Endothelial cell of umbilical vein (primary cell): Measurements from ENCODE around the gene LILRB5. TPM values are rescaled to one million over a fixed set of nuclear protein-coding genes. Genes with fewer than 3 reads are reported as not detected.
"Not testable (repeated sequence)": the region's sequence is repeated elsewhere in the genome, so short reads cannot be mapped to it uniquely, and the experiment has no call there.

Experiments
- BruUV-seq: library from RNA; stranded (reverse); fragments of 400-500 nt; replicated peaks from 2 replicates; lab custom pipeline; 2021; lab: Mats Ljungman, UMichigan
- CTCF ChIA-PET: fragments of 300-600, 350-600 bp; sonication (Branson Sonifier 250); formaldehyde crosslinking; loops from one replicate; lab custom pipeline; 2021; ENCODE audit warnings: antibody characterized with exemption, inconsistent platforms; lab: Charles Lee
- POLR2A ChIA-PET: fragments of 300-600, 350-600 bp; sonication (Branson Sonifier 250); formaldehyde crosslinking; loops from one replicate; lab custom pipeline; 2021; ENCODE audit warnings: antibody characterized with exemption, inconsistent platforms; lab: Charles Lee
- DNase-seq: peaks from one replicate; pipeline ENCODE4 v3.0.0-alpha.2; 2011; ENCODE audit warnings: low read depth, low spot score
- FAIRE-seq: peaks from 2 replicates; lab custom pipeline; 2011; peaks lifted over from hg19 to GRCh38; lab: Jason Lieb, UNC
- H2AFZ ChIP-seq: 2 replicates; pipeline ENCODE4 v1.6.0; 2012; ENCODE audit warnings: low read depth, low read length, control low read depth, inconsistent platforms
- H3K27ac ChIP-seq: 2 replicates; pipeline ENCODE4 v1.5.1; 2011; ENCODE audit warnings: low read depth, mild to moderate bottlenecking, control low read depth, low read length, moderate library complexity; ENCODE audit not compliant: insufficient read depth
- H3K27me3 ChIP-seq, 2 experiments: 2 replicates each; pipeline versions ENCODE4 v1.6.0 to v1.6.1; 2011; ENCODE audit warnings: low read length in 2 of 2, mixed read lengths in 1 of 2; ENCODE audit not compliant: control insufficient read depth in 2 of 2, insufficient read depth in 2 of 2
- H3K36me3 ChIP-seq, 2 experiments: 2 replicates in 1 of 2; 3 replicates in 1 of 2; pipeline ENCODE4 v1.5.1; 2011; ENCODE audit warnings: low read length in 2 of 2, mild to moderate bottlenecking in 1 of 2, moderate library complexity in 1 of 2; ENCODE audit not compliant: control insufficient read depth in 2 of 2, insufficient read depth in 2 of 2; ENCODE audit errors: extremely low read depth in 1 of 2
- H3K4me1 ChIP-seq: 3 replicates; pipeline ENCODE4 v1.5.1; 2011; ENCODE audit warnings: mild to moderate bottlenecking, low read length; ENCODE audit not compliant: control insufficient read depth, insufficient read depth; ENCODE audit errors: extremely low read depth
- H3K4me2 ChIP-seq: 2 replicates; pipeline ENCODE4 v1.6.1; 2011; ENCODE audit warnings: low read length, control low read depth, mixed read lengths; ENCODE audit not compliant: insufficient read depth
- H3K4me3 ChIP-seq, 3 experiments: fragments of 200-600 bp in 1 of 3; sonication (generic), shearing (Covaris generic) in 1 of 3; replicated peaks in 1 of 3; 2 replicates each; pipeline ENCODE4 v1.5.1; 2011 to 2016; ENCODE audit warnings: control low read depth in 3 of 3, low read length in 3 of 3, mild to moderate bottlenecking in 2 of 3, inconsistent platforms in 1 of 3, low read depth in 1 of 3, moderate library complexity in 1 of 3; ENCODE audit not compliant: insufficient read depth in 1 of 3
- H3K79me2 ChIP-seq: 2 replicates; pipeline ENCODE4 v1.6.0; 2012; ENCODE audit warnings: low read length, inconsistent platforms; ENCODE audit not compliant: control insufficient read depth, insufficient read depth
- H3K9ac ChIP-seq: replicated peaks from 2 replicates; pipeline ENCODE3; 2011; ENCODE audit warnings: low read length, control low read depth; ENCODE audit not compliant: insufficient read depth; ENCODE audit errors: extremely low read depth
- H3K9me1 ChIP-seq: replicated peaks from 3 replicates; pipeline ENCODE4 v1.6.0; 2011; ENCODE audit warnings: mild to moderate bottlenecking, low read length; ENCODE audit not compliant: control insufficient read depth, insufficient read depth; ENCODE audit errors: extremely low read depth
- H3K9me3 ChIP-seq: replicated peaks from 2 replicates; pipeline ENCODE4 v1.5.1; 2012; ENCODE audit warnings: low read length, inconsistent platforms; ENCODE audit not compliant: control insufficient read depth, insufficient read depth
- H4K20me1 ChIP-seq: replicated peaks from 2 replicates; pipeline ENCODE3; 2011; ENCODE audit warnings: mild to moderate bottlenecking, low read length; ENCODE audit not compliant: control insufficient read depth, insufficient read depth; ENCODE audit errors: extremely low read depth
- EZH2 ChIP-seq: IDR thresholded peaks from 2 replicates; pipeline ENCODE4 v1.6.1; 2012; ENCODE audit warnings: borderline replicate concordance, low read depth, mild to moderate bottlenecking, moderate library complexity, low read length, inconsistent platforms; ENCODE audit not compliant: severe bottlenecking
- FOS ChIP-seq: IDR thresholded peaks from 2 replicates; pipeline ENCODE4 v1.6.1; 2011; ENCODE audit warnings: mild to moderate bottlenecking, low read length, moderate library complexity, borderline replicate concordance; ENCODE audit not compliant: insufficient read depth
- GATA2 ChIP-seq: IDR thresholded peaks from 2 replicates; pipeline ENCODE4 v1.7.0; 2011; ENCODE audit warnings: low read depth, mild to moderate bottlenecking, moderate library complexity, mixed read lengths, low read length; ENCODE audit not compliant: insufficient read length, insufficient read depth
- JUN ChIP-seq: IDR thresholded peaks from 2 replicates; pipeline ENCODE4 v1.6.1; 2011; ENCODE audit warnings: borderline replicate concordance, low read depth; ENCODE audit not compliant: insufficient read length, insufficient read depth
- MYC ChIP-seq: IDR thresholded peaks from one replicate; pipeline ENCODE4 v1.6.1; 2011; ENCODE audit warnings: mild to moderate bottlenecking, low read depth, low read length
- POLR2A ChIP-seq: IDR thresholded peaks from 2 replicates; pipeline ENCODE4 v1.6.1; 2012; ENCODE audit warnings: low read depth, mild to moderate bottlenecking, control low read depth, low read length
- POLR2AphosphoS5 ChIP-seq: IDR thresholded peaks from 2 replicates; pipeline ENCODE4 v1.6.1; 2012; ENCODE audit warnings: low read depth, mild to moderate bottlenecking, control low read depth, low read length, moderate library complexity; ENCODE audit not compliant: insufficient read depth
- dilution Hi-C: fragments of 300-500 bp; cut with MboI; formaldehyde crosslinking; loops from one replicate; pipeline ENCODE4 v1.15.0; 2019; ENCODE audit warnings: low sequenced_read_pairs; ENCODE audit not compliant: extremely low pct_ligation_motif_present
- intact Hi-C: fragments of 100-400 bp; cut with micrococcal nuclease; formaldehyde crosslinking; loops from one replicate; pipeline ENCODE4 v1.10.0; 2022
- polyA plus RNA-seq, 4 experiments: library from polyadenylated mRNA; depleted of rRNA in 3 of 4; stranded (reverse) in 3 of 4; unstranded in 1 of 4; fragments of >200 nt; gene quantifications; 2 replicates each; pipeline versions ENCODE4 v1.2.1 to v1.2.3, GENCODE V29; 2011 to 2012; ENCODE audit warnings: missing spikeins in 1 of 4
- total RNA-seq: library from RNA; stranded (reverse); gene quantifications from 2 replicates; pipeline ENCODE4 v1.2.3, GENCODE V29; 2021
- TF ChIP-seq, protein P1 (sequence below), 2 donors: IDR thresholded peaks; 1 replicate in 1 of 2; 2 replicates in 1 of 2; pipeline ENCODE4 v1.5.1; 2011; ENCODE audit warnings: low read length in 2 of 2, mild to moderate bottlenecking in 2 of 2, moderate library complexity in 2 of 2, control low read depth in 1 of 2, inconsistent platforms in 1 of 2, low read depth in 1 of 2; ENCODE audit not compliant: insufficient read depth in 1 of 2; ENCODE audit errors: extremely low read depth in 1 of 2

LILRB5 gene
- total and polyA plus RNA-seq, 2 donors (not counting 3 experiments of a cell fraction or from before 2014, with no cell fraction given) = not detected

DNA sequence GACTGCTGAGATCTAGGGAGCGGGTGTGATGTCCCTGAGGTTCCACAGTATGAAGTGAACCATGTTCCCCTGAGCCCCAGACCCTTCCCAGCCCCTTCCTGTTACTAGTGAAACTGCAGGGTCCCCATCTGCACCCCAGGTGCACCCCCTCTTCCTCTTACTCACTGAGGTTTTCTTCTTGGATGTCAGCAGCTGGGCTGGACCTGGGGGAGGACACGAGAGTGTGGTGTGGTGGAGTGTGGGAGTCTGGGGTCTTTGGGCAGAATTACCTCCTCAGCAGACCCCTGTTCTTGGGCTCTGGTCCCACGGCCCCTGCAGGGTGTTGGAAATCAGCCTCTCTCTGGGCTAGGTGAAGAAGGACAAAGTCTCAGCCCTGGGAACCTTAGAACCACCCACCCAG lies 11.1 kb downstream of the LILRB5 start:
- H3K27me3 ChIP-seq = no peaks in the 10 kb centered on the region
- H3K79me2 ChIP-seq = no peaks in the 10 kb centered on the region
- no peak overlapping the region for H3K9ac ChIP-seq
- H3K4me3 ChIP-seq = no peak overlapping the region
- CTCF ChIA-PET = no interaction called here
- FAIRE-seq = no peak
- no peak overlapping the region for H2AFZ ChIP-seq
- no peaks in the 10 kb centered on the region for H3K9me3 ChIP-seq
- dilution Hi-C loops = no loop called here
- H3K4me1 ChIP-seq = peaks cover 19% of the 10 kb centered on the region
- H4K20me1 ChIP-seq = no peaks in the 10 kb centered on the region
- no TSS peak for BruUV-seq
- no peak overlapping the region for H3K4me2 ChIP-seq
- TF ChIP-seq POLR2A (no peak), FOS (no peak), MYC (no peak), GATA2 (no peak), POLR2AphosphoS5 (no peak), JUN (no peak), EZH2 (no peak)
- TF ChIP-seq, protein P1, sequence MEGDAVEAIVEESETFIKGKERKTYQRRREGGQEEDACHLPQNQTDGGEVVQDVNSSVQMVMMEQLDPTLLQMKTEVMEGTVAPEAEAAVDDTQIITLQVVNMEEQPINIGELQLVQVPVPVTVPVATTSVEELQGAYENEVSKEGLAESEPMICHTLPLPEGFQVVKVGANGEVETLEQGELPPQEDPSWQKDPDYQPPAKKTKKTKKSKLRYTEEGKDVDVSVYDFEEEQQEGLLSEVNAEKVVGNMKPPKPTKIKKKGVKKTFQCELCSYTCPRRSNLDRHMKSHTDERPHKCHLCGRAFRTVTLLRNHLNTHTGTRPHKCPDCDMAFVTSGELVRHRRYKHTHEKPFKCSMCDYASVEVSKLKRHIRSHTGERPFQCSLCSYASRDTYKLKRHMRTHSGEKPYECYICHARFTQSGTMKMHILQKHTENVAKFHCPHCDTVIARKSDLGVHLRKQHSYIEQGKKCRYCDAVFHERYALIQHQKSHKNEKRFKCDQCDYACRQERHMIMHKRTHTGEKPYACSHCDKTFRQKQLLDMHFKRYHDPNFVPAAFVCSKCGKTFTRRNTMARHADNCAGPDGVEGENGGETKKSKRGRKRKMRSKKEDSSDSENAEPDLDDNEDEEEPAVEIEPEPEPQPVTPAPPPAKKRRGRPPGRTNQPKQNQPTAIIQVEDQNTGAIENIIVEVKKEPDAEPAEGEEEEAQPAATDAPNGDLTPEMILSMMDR (IDR thresholded peaks at IDR 0.05; ENCODE audit: extremely low read depth in 1 of 2, insufficient read depth in 1 of 2, low read depth in 1 of 2, low read length in 2 of 2) = no peak
- no peaks in the 10 kb centered on the region for H3K36me3 ChIP-seq
- H3K9me1 ChIP-seq = no peaks in the 10 kb centered on the region
- DNase-seq = no peak
- intact Hi-C loops = no loop called here
- no peak overlapping the region for H3K27ac ChIP-seq
- POLR2A ChIA-PET = no interaction called here

DNA sequence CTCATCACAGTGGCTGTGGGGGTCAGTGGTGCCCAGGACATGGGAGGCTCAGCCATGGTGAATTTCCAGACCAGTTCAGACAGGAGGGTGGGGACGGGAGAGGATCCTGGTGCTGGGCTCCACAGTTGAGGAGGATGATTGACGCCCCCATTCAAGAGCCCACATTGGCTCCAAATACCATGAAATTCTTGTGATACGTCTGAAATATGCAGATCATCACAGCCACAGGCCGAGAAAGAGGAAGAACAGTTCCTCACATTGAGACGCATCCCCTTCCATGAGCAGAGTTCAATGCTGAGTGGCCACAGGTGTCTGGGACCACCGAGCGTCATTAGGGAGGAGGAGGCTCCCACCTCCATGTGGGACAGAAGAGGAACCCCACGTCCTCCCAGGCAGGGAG lies 13.3 kb downstream of the LILRB5 start:
- BruUV-seq, dilution Hi-C loops, POLR2A ChIA-PET, H3K36me3 ChIP-seq, FAIRE-seq, H3K9me3 ChIP-seq, H3K79me2 ChIP-seq, H3K4me2 ChIP-seq, H3K9ac ChIP-seq, H2AFZ ChIP-seq, H3K9me1 ChIP-seq, H3K27me3 ChIP-seq, H4K20me1 ChIP-seq, H3K27ac ChIP-seq, H3K4me3 ChIP-seq, intact Hi-C loops, CTCF ChIA-PET, DNase-seq: not testable (repeated sequence)
- peaks cover 15% of the 10 kb centered on the region for H3K4me1 ChIP-seq

DNA sequence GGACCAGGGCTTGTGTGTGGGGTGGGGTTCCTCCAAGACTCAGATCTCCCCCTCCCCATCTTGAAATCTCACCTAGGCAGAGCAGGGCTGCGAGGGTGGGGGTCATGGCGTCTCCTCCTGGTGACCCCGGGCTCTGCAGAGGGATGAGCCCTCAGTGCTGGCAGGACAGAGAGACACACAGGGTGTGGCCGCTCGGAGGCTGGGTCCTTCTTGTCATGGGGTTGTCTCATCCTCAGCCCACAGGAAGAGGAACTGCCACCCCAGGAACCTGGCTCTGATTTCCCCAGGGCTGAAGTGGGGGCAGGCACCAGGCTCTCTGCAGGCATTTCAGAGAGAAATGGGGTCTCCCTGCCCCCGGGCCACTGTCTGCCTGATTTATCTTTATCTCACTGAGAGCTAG lies 14.4 kb downstream of the LILRB5 start, which contains the start of gene LILRA6:
LILRA6 (minus strand) TSS at position 145 of the 400 bp plus-strand sequence.
- DNase-seq, H3K9ac ChIP-seq, FAIRE-seq, H3K4me2 ChIP-seq, H3K27me3 ChIP-seq, H3K79me2 ChIP-seq, H3K27ac ChIP-seq, dilution Hi-C loops, H2AFZ ChIP-seq, intact Hi-C loops, H4K20me1 ChIP-seq, H3K9me3 ChIP-seq, H3K4me1 ChIP-seq, H3K4me3 ChIP-seq, H3K9me1 ChIP-seq, POLR2A ChIA-PET, BruUV-seq, H3K36me3 ChIP-seq, CTCF ChIA-PET: not testable (repeated sequence)
